Stimulated activated CD8-positive, alpha-beta memory T cell treated with anti-CD3 and anti-CD28 coated beads, Interleukin-7, amount 100 ng/mL, for 48 hours (primary cell): ENCODE measurements around the gene PRMT9.

Source experiments
- DNase-seq, 2 donors: peaks; one replicate each; pipeline ENCODE4 v3.0.0-alpha.2; 2020; ENCODE audit warnings: low read depth in 1 of 2; ENCODE audit errors: extremely low read depth in 1 of 2

The PRMT9 gene

GRCh38 chr4:147625733-147626132 lies 58.2 kb downstream of the PRMT9 start:
- DNase-seq = no peak

- no peak for DNase-seq
Measured at GRCh38 chr4:147620315-147620714, 63.6 kb downstream of the PRMT9 start.

GRCh38 chr4:147617841-147618691 lies 65.9 kb downstream of the PRMT9 start:
- DNase-seq = no peak

GRCh38 chr4:147617173-147617840 lies 66.7 kb downstream of the PRMT9 start, which contains the start of gene TMEM184C:
Gene TMEM184C (plus strand): TSS chr4:147617397. CDS start chr4:147617957, 560 bp downstream.
- peak; percentile 95 to 97 for DNase-seq

GRCh38 chr4:147616849-147617172 lies 67.2 kb downstream of the PRMT9 start:
- no peak for DNase-seq

GRCh38 chr4:147610686-147611085 lies 73.3 kb downstream of the PRMT9 start:
- no peak for DNase-seq

- no peak for DNase-seq
Measured at GRCh38 chr4:147607471-147607870, 76.5 kb downstream of the PRMT9 start.

- no peak for DNase-seq
Measured at GRCh38 chr4:147605499-147605898, 78.5 kb downstream of the PRMT9 start.

- no peak for DNase-seq
Measured at GRCh38 chr4:147599769-147600168, 84.2 kb downstream of the PRMT9 start.

GRCh38 chr4:147599206-147599605 lies 84.8 kb downstream of the PRMT9 start:
- no peak for DNase-seq

- DNase-seq = no peak
Measured at GRCh38 chr4:147597561-147597960, 86.4 kb downstream of the PRMT9 start.

GRCh38 chr4:147596981-147597380 lies 87.0 kb downstream of the PRMT9 start:
- DNase-seq = no peak

- no peak for DNase-seq
Measured at GRCh38 chr4:147596377-147596776, 87.6 kb downstream of the PRMT9 start.

GRCh38 chr4:147594578-147594977 lies 89.4 kb downstream of the PRMT9 start:
- DNase-seq = no peak

GRCh38 chr4:147594107-147594506 lies 89.9 kb downstream of the PRMT9 start:
- no peak for DNase-seq

GRCh38 chr4:147591106-147591505 lies 92.9 kb downstream of the PRMT9 start:
- no peak for DNase-seq

- peak in 1 of 2 donors; percentile 13 for DNase-seq
Measured at GRCh38 chr4:147590249-147590920, 93.6 kb downstream of the PRMT9 start.

- no peak for DNase-seq
Measured at GRCh38 chr4:147589586-147589985, 94.4 kb downstream of the PRMT9 start.
